GM23338 (cell line): ENCODE results near the gene RNF13. TPM values are rescaled to one million over a fixed set of nuclear protein-coding genes. Genes with fewer than 3 reads are reported as not detected.

Experiments used
- ATAC-seq: fragments of 200-7000 bp; cut with Tn5 transposase; 3 replicates; pipeline ENCODE4 v1.9.1; 2020
- DNase-seq: peaks from one replicate; pipeline ENCODE4 v3.0.0-alpha.2; 2015; ENCODE audit warnings: low spot score
- H2AFZ ChIP-seq: fragments of 200-600 bp; sonication (generic); 2 replicates; pipeline ENCODE4 v1.8.0; 2016; ENCODE audit warnings: antibody characterized with exemption, mild to moderate bottlenecking, moderate library complexity
- H3F3A ChIP-seq: fragments of 200-600 bp; sonication (generic); replicated peaks from 2 replicates; pipeline ENCODE4 v1.8.0; 2017; ENCODE audit warnings: antibody characterized with exemption, mixed run types, low read depth
- H3K27ac ChIP-seq: fragments of 200-600 bp; sonication (generic); 2 replicates; pipeline ENCODE4 v1.6.1; 2016; ENCODE audit warnings: low read depth
- H3K27me3 ChIP-seq: fragments of 200-600 bp; sonication (generic); 2 replicates; pipeline ENCODE4 v1.8.0; 2016; ENCODE audit warnings: mild to moderate bottlenecking, mixed run types, moderate library complexity; ENCODE audit not compliant: insufficient read depth
- H3K36me3 ChIP-seq: fragments of 200-600 bp; sonication (generic); 2 replicates; pipeline ENCODE4 v1.8.0; 2016; ENCODE audit warnings: mild to moderate bottlenecking; ENCODE audit not compliant: insufficient read depth
- H3K4me1 ChIP-seq: fragments of 200-600 bp; sonication (generic); 2 replicates; pipeline ENCODE4 v1.8.0; 2016; ENCODE audit warnings: mild to moderate bottlenecking, moderate library complexity; ENCODE audit not compliant: insufficient read depth
- H3K4me2 ChIP-seq: fragments of 200-600 bp; sonication (generic); 2 replicates; pipeline ENCODE4 v1.7.1; 2017; ENCODE audit warnings: mixed run types
- H3K4me3 ChIP-seq: fragments of 200-600 bp; sonication (generic); 2 replicates; pipeline ENCODE4 v1.6.1; 2016; ENCODE audit warnings: mixed run types
- H3K79me2 ChIP-seq: fragments of 200-600 bp; sonication (generic); replicated peaks from 2 replicates; pipeline ENCODE4 v1.8.0; 2017; ENCODE audit warnings: mild to moderate bottlenecking; ENCODE audit not compliant: insufficient read depth
- H3K9me2 ChIP-seq: fragments of 200-600 bp; sonication (generic); 2 replicates; pipeline ENCODE4 v1.8.0; 2017; ENCODE audit not compliant: insufficient read depth
- H4K20me1 ChIP-seq: fragments of 200-600 bp; sonication (generic); replicated peaks from 2 replicates; pipeline ENCODE4 v1.8.0; 2017; ENCODE audit warnings: mild to moderate bottlenecking; ENCODE audit not compliant: insufficient read depth
- H3K27ac Mint-ChIP-seq: 2 replicates; pipeline ENCODE4 v1.8.0; 2020; ENCODE audit warnings: inconsistent platforms, mild to moderate bottlenecking, moderate library complexity, mixed read lengths
- H3K27me3 Mint-ChIP-seq: 3 replicates; pipeline ENCODE4 v1.8.0; 2022; ENCODE audit warnings: low read depth, mild to moderate bottlenecking, moderate library complexity, mixed read lengths, inconsistent platforms; ENCODE audit not compliant: insufficient read depth, poor library complexity
- H3K36me3 Mint-ChIP-seq: 3 replicates; pipeline ENCODE4 v1.8.0; 2021; ENCODE audit warnings: low read depth, mild to moderate bottlenecking, inconsistent platforms, moderate library complexity, mixed read lengths
- H3K4me1 Mint-ChIP-seq: 3 replicates; pipeline ENCODE4 v1.8.0; 2020; ENCODE audit warnings: mild to moderate bottlenecking, inconsistent platforms, mixed read lengths
- H3K4me3 Mint-ChIP-seq: 3 replicates; pipeline ENCODE4 v1.8.0; 2021; ENCODE audit warnings: moderate library complexity, mild to moderate bottlenecking, inconsistent platforms, mixed read lengths
- H3K9me3 Mint-ChIP-seq: 3 replicates; pipeline ENCODE4 v1.8.0; 2020; ENCODE audit warnings: moderate library complexity, mild to moderate bottlenecking, inconsistent platforms, mixed read lengths
- CREB1 ChIP-seq: fragments of 250-450 bp; sonication (Bioruptor Pico); IDR thresholded peaks from 2 replicates; pipeline ENCODE4 v1.5.0; 2020; ENCODE audit warnings: low read depth, mild to moderate bottlenecking, moderate library complexity
- CTCF ChIP-seq, 2 experiments: fragments of 200-600 bp in 1 of 2; sonication (generic) in 1 of 2; conservative IDR thresholded peaks; 2 replicates each; pipeline versions ENCODE4 v1.5.1 to v1.6.1; 2016 to 2017; ENCODE audit warnings: antibody characterized with exemption in 2 of 2, low read depth in 2 of 2, mild to moderate bottlenecking in 2 of 2, moderate library complexity in 1 of 2
- ETS1 ChIP-seq: IDR thresholded peaks from 2 replicates; pipeline ENCODE4 v1.6.1; 2016; ENCODE audit warnings: antibody characterized with exemption
- EZH2 ChIP-seq: fragments of 200-600 bp; sonication (generic); IDR thresholded peaks from one replicate; pipeline ENCODE4 v1.8.0; 2017; ENCODE audit warnings: antibody characterized with exemption, mild to moderate bottlenecking, low read depth; ENCODE audit not compliant: unreplicated experiment
- EZH2phosphoT487 ChIP-seq: fragments of 200-600 bp; sonication (generic); IDR thresholded peaks from one replicate; pipeline ENCODE4 v1.8.1; 2018; ENCODE audit warnings: antibody characterized with exemption; ENCODE audit not compliant: unreplicated experiment
- JUNB ChIP-seq: IDR thresholded peaks from one replicate; pipeline ENCODE4 v1.6.1; 2016; ENCODE audit warnings: antibody characterized with exemption; ENCODE audit not compliant: unreplicated experiment
- NANOG ChIP-seq: IDR thresholded peaks from 2 replicates; pipeline ENCODE4 v1.6.1; 2016; ENCODE audit warnings: antibody characterized with exemption, borderline replicate concordance
- POLR2AphosphoS5 ChIP-seq: IDR thresholded peaks from 2 replicates; pipeline ENCODE4 v1.6.1; 2016; ENCODE audit warnings: antibody characterized with exemption, low read depth
- REST ChIP-seq: IDR thresholded peaks from one replicate; pipeline ENCODE4 v1.6.1; 2018; ENCODE audit warnings: antibody characterized with exemption; ENCODE audit not compliant: unreplicated experiment
- STAT1 ChIP-seq: IDR thresholded peaks from one replicate; pipeline ENCODE4 v1.6.1; 2016; ENCODE audit warnings: antibody characterized with exemption; ENCODE audit not compliant: unreplicated experiment
- ZNF114 ChIP-seq: fragments of 250-450 bp; sonication (Bioruptor Pico); IDR thresholded peaks from 2 replicates; pipeline ENCODE4 v1.5.0; 2020; ENCODE audit warnings: mild to moderate bottlenecking, moderate library complexity
- ZNF331 ChIP-seq: fragments of 250-450 bp; sonication (Bioruptor Pico); IDR thresholded peaks from 2 replicates; pipeline ENCODE4 v1.5.0; 2020; ENCODE audit warnings: low read depth, mild to moderate bottlenecking, moderate library complexity
- ZNF462 ChIP-seq: fragments of 250-450 bp; sonication (Bioruptor Pico); IDR thresholded peaks from 2 replicates; pipeline ENCODE4 v1.5.0; 2020; ENCODE audit warnings: mild to moderate bottlenecking, moderate library complexity
- polyA plus RNA-seq: library from polyadenylated mRNA; unstranded; fragments of >200 nt; fragmentation: Nextera tagmentation; extraction: Ambion mirVana; gene quantifications from 2 replicates; pipeline ENCODE4 v1.2.1, GENCODE V29; 2016
- total RNA-seq: library from RNA; depleted of rRNA; stranded (reverse); fragments of >200 nt; shearing (Covaris generic); gene quantifications from 2 replicates; pipeline ENCODE4 v1.2.3, GENCODE V29; 2014

The RNF13 gene
- total and polyA plus RNA-seq, 2 experiments from 2014 or later = 46.3 to 101 TPM

- ATAC-seq (no peak), DNase-seq (no peak)
- Histone ChIP-seq H3K9me2 (no peaks in the 10 kb centered on the region), H3F3A (no peaks in the 10 kb centered on the region), H4K20me1 (no peaks in the 10 kb centered on the region), H3K27me3 (no peaks in the 10 kb centered on the region), H3K36me3 (peaks cover 41% of the 10 kb centered on the region), H3K4me1 (peaks cover 6% of the 10 kb centered on the region), H2AFZ (no peak overlapping the region), H3K27ac (no peak overlapping the region), H3K4me2 (no peak overlapping the region), H3K4me3 (no peak overlapping the region), H3K79me2 (peaks cover 94% of the 10 kb centered on the region)
- Mint-ChIP-seq H3K36me3 (peaks cover 74% of the 10 kb centered on the region), H3K4me1 (peaks cover 6% of the 10 kb centered on the region), H3K27ac (no peak overlapping the region), H3K9me3 (peaks cover 69% of the 10 kb centered on the region), H3K4me3 (no peak overlapping the region), H3K27me3 (no peaks in the 10 kb centered on the region)
- no peak for TF ChIP-seq CREB1 (CRISPR knock-in tag)
- no peak for TF ChIP-seq JUNB
- TF ChIP-seq ETS1 = no peak
- no peak for TF ChIP-seq ZNF462
- TF ChIP-seq NANOG = no peak
- TF ChIP-seq STAT1 = no peak
- no peak for TF ChIP-seq ZNF331 (CRISPR knock-in tag)
- no peak for TF ChIP-seq EZH2
- TF ChIP-seq CTCF (conservative IDR thresholded peaks at IDR 0.05; ENCODE audit: low read depth in 2 of 2) = no peak
- TF ChIP-seq EZH2phosphoT487 = no peak
- no peak for TF ChIP-seq POLR2AphosphoS5
- no peak for TF ChIP-seq REST
- no peak for TF ChIP-seq ZNF114
Observed at GRCh38 chr3:149830902-149831301, 17.9 kb downstream of the RNF13 start.
